MM.1S (cell line): ENCODE data around the gene BICDL1.

ENCODE experiments used
- DNase-seq: peaks from one replicate; pipeline ENCODE4 v3.0.0-alpha.2; 2015
- H2AFZ ChIP-seq: fragments of 300-600 bp; sonication (generic); 2 replicates; pipeline ENCODE4 v1.6.0; 2016; ENCODE audit warnings: antibody characterized with exemption, low read length
- H3F3A ChIP-seq: fragments of 300-600 bp; sonication (generic); 2 replicates; pipeline ENCODE4 v1.6.1; 2016; ENCODE audit warnings: mild to moderate bottlenecking, antibody characterized with exemption, low read length, moderate library complexity, mixed read lengths; ENCODE audit not compliant: insufficient read depth
- H3K27ac ChIP-seq: fragments of 300-600 bp; sonication (generic); 2 replicates; pipeline ENCODE4 v1.5.1; 2016; ENCODE audit warnings: mild to moderate bottlenecking, low read length
- H3K27me3 ChIP-seq: fragments of 300-600 bp; sonication (generic); replicated peaks from 2 replicates; pipeline ENCODE4 v1.6.0; 2016; ENCODE audit warnings: low read length; ENCODE audit not compliant: insufficient read depth
- H3K36me3 ChIP-seq: fragments of 300-600 bp; sonication (generic); replicated peaks from 2 replicates; pipeline ENCODE4 v1.6.1; 2016; ENCODE audit warnings: mild to moderate bottlenecking, low read length, mixed read lengths; ENCODE audit not compliant: insufficient read depth
- H3K4me1 ChIP-seq: fragments of 300-600 bp; sonication (generic); 2 replicates; pipeline ENCODE4 v1.6.1; 2016; ENCODE audit warnings: low read length, mixed read lengths
- H3K4me2 ChIP-seq: fragments of 300-600 bp; sonication (generic); 2 replicates; pipeline ENCODE4 v1.6.0; 2016; ENCODE audit warnings: low read depth, low read length
- H3K4me3 ChIP-seq: fragments of 300-600 bp; sonication (generic); 2 replicates; pipeline ENCODE4 v1.5.1; 2016; ENCODE audit warnings: low read length, mixed read lengths
- H3K79me2 ChIP-seq: fragments of 300-600 bp; sonication (generic); 2 replicates; pipeline ENCODE4 v1.6.1; 2016; ENCODE audit warnings: mixed run types, low read length, mixed read lengths
- H3K9ac ChIP-seq: fragments of 300-600 bp; sonication (generic); 2 replicates; pipeline ENCODE4 v1.6.1; 2016; ENCODE audit warnings: low read length, mixed read lengths
- H3K9me2 ChIP-seq: fragments of 300-600 bp; sonication (generic); replicated peaks from 2 replicates; pipeline ENCODE4 v1.6.1; 2016; ENCODE audit warnings: mild to moderate bottlenecking, low read length, mixed read lengths; ENCODE audit not compliant: insufficient read depth
- H3K9me3 ChIP-seq: fragments of 300-600 bp; sonication (generic); replicated peaks from 2 replicates; pipeline ENCODE4 v1.6.1; 2016; ENCODE audit warnings: mild to moderate bottlenecking, low read length, mixed read lengths; ENCODE audit not compliant: insufficient read depth
- H4K20me1 ChIP-seq: fragments of 300-600 bp; sonication (generic); 2 replicates; pipeline ENCODE4 v1.6.1; 2016; ENCODE audit warnings: mild to moderate bottlenecking, low read length, moderate library complexity, mixed read lengths; ENCODE audit not compliant: insufficient read depth
- CTCF ChIP-seq: fragments of 300-600 bp; sonication (generic); IDR thresholded peaks from 2 replicates; pipeline ENCODE4 v1.5.1; 2016; ENCODE audit warnings: antibody characterized with exemption, low read length, mixed read lengths
- EZH2 ChIP-seq: fragments of 300-600 bp; sonication (generic); optimal IDR thresholded peaks from 2 replicates; pipeline ENCODE3; 2017; ENCODE audit warnings: low read depth, mild to moderate bottlenecking, antibody characterized with exemption, low read length, mixed read lengths
- EZH2phosphoT487 ChIP-seq: fragments of 300-600 bp; sonication (generic); IDR thresholded peaks from 2 replicates; pipeline ENCODE4 v1.6.1; 2018; ENCODE audit warnings: antibody characterized with exemption, low read length

The BICDL1 gene

GRCh38 chr12:119988472-119989360 lies at the start of gene BICDL1:
TSS of gene BICDL1 (plus strand) at chr12:119989236. CDS start at chr12:119989869, 633 bp downstream.
- Histone ChIP-seq H3K9ac (no peak within 1 kb of the TSS), H3K27ac (peak within 1 kb of the TSS; percentile 37; the same call in 1 of the 2 replicates), H3K9me3 (no peaks in the 10 kb centered on the region), H2AFZ (peak within 1 kb of the TSS; percentile 69; the same call in 1 of the 2 replicates), H3K4me1 (peaks cover 7% of the 10 kb centered on the region; the same call in 1 of the 2 replicates), H4K20me1 (no peaks in the 10 kb centered on the region), H3K4me2 (peak within 1 kb of the TSS; percentile 74), H3K79me2 (no peaks in the 10 kb centered on the region), H3K4me3 (peak within 1 kb of the TSS; percentile 61), H3K27me3 (no peaks in the 10 kb centered on the region), H3K9me2 (no peaks in the 10 kb centered on the region), H3F3A (no peaks in the 10 kb centered on the region), H3K36me3 (no peaks in the 10 kb centered on the region)
- peak; percentile 92 for DNase-seq
- TF ChIP-seq EZH2phosphoT487, result no peak
- TF ChIP-seq EZH2, result no peak
- peak; percentile 20 for TF ChIP-seq CTCF

GRCh38 chr12:119940897-119941296 lies 48.1 kb upstream of the BICDL1 start:
- no peak overlapping the region for H3K27ac ChIP-seq
- H3K9ac ChIP-seq, result no peak overlapping the region
- TF ChIP-seq EZH2 (no peak), CTCF (no peak), EZH2phosphoT487 (no peak)
- no peak for DNase-seq
- no peaks in the 10 kb centered on the region for H4K20me1 ChIP-seq
- no peaks in the 10 kb centered on the region for H3K4me1 ChIP-seq
- no peak overlapping the region for H2AFZ ChIP-seq
- H3F3A ChIP-seq, result no peaks in the 10 kb centered on the region
- H3K36me3 ChIP-seq, result no peaks in the 10 kb centered on the region
- no peak overlapping the region for H3K4me3 ChIP-seq
- H3K79me2 ChIP-seq, result no peaks in the 10 kb centered on the region
- H3K9me2 ChIP-seq, result no peaks in the 10 kb centered on the region
- no peaks in the 10 kb centered on the region for H3K9me3 ChIP-seq
- no peak overlapping the region for H3K4me2 ChIP-seq
- H3K27me3 ChIP-seq, result no peaks in the 10 kb centered on the region

GRCh38 chr12:119942386-119942785 lies 46.6 kb upstream of the BICDL1 start:
- Histone ChIP-seq H3K4me1 (no peaks in the 10 kb centered on the region), H4K20me1 (no peaks in the 10 kb centered on the region)
- DNase-seq, result no peak

More at GRCh38 chr12:119942386-119942785, 46.6 kb upstream of the BICDL1 start:
- H3K9me3 ChIP-seq, result no peaks in the 10 kb centered on the region
- no peak overlapping the region for H3K4me3 ChIP-seq
- H3K27ac ChIP-seq, result no peak overlapping the region
- no peak for TF ChIP-seq CTCF
- TF ChIP-seq EZH2, result no peak
- no peak for TF ChIP-seq EZH2phosphoT487
- H3F3A ChIP-seq, result no peaks in the 10 kb centered on the region
- H3K27me3 ChIP-seq, result no peaks in the 10 kb centered on the region
- no peak overlapping the region for H2AFZ ChIP-seq
- H3K9me2 ChIP-seq, result no peaks in the 10 kb centered on the region
- no peaks in the 10 kb centered on the region for H3K36me3 ChIP-seq
- no peaks in the 10 kb centered on the region for H3K79me2 ChIP-seq
- H3K4me2 ChIP-seq, result no peak overlapping the region
- H3K9ac ChIP-seq, result no peak overlapping the region
